ENCODE results near the gene OSBPL3.

The OSBPL3 gene

DNA sequence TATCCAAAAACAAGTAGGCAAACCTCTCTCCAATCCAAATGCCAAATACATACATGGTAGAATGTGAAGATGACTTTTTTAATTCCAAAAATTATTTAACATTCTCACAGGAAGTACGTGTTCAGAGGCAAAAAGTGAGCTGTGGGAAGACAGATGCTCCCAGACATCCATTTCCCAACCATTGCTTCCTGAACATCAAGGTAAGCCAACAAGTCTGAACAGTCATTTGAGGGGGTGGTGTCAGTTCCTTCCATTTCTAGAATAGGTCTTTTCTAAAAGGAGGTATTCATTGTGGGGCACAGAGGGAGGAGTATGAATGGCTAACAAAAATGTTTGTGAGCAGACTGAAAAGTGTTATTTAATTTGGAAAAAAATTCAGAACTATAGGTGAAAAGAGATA lies 49.1 kb downstream of the OSBPL3 start:
- in situ Hi-C loops (cut with MboI; ENCODE audit: low pct_unique_long_range_greater_than_20kb, low sequenced_read_pairs): no loop called here
- DNase-seq: no peak

DNA sequence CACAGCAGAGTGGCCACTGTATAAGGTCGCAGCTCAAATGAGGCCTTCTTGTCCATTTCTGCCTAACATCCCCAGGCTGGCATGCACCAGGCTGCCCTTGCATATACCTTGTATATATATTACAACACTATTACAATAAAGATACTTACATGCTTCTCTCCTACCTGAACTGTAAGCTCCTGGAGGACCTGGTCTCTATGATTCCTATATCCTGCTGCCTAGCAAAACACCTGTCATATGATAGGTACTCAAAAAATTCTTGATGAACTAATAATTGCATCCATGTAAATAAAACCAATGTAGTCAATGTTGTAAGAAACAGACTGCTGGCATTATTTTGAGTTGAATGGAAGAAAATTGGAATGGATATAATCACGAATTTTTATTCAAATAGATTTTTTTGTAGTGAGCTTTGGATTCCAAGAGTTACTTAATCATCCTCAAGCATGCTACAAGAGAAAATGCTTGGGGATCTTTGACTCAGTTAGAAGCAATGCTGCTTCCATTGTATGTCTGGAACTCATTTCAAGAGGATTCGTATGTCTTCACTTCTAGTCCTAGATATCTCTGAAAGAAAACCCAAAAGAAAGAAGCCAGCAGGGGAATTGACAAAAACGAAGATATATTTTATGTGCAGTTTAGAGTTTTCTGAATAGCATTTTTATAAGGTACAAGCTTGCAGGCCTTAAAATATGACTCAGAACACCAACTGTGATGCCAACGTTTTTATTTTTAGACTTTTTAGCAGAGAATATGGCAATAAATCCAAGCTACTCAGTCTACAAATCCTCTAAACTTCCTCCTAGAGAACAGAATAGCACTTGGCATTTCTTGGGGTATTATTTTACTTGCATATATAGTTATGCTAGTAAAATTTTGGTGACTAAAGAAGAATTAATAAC lies 53.1 kb downstream of the OSBPL3 start:
- in situ Hi-C loops (cut with MboI; ENCODE audit: low pct_unique_long_range_greater_than_20kb, low sequenced_read_pairs): no loop called here
- no peak for DNase-seq

DNA sequence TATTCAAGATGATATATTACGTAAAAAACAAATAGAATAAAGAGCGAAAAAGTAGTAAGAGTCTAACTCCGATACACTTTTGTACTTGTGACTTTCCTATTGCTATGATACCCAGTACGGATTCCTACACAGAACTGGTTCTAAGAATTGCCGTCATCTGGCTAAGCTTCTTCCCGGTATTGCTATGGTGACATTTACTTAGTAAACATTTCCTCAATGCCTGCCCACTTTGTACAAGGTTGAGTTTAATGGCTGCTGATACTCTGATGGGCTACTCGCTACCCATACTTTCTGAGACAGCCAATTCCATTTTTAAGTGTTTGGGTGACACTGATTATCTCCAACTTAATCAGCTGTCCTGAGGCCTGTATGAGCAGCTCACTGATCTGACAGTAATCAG lies 55.6 kb downstream of the OSBPL3 start:
- DNase-seq: peak; percentile 47
- in situ Hi-C loops (cut with MboI; ENCODE audit: low pct_unique_long_range_greater_than_20kb, low sequenced_read_pairs): no loop called here

DNA sequence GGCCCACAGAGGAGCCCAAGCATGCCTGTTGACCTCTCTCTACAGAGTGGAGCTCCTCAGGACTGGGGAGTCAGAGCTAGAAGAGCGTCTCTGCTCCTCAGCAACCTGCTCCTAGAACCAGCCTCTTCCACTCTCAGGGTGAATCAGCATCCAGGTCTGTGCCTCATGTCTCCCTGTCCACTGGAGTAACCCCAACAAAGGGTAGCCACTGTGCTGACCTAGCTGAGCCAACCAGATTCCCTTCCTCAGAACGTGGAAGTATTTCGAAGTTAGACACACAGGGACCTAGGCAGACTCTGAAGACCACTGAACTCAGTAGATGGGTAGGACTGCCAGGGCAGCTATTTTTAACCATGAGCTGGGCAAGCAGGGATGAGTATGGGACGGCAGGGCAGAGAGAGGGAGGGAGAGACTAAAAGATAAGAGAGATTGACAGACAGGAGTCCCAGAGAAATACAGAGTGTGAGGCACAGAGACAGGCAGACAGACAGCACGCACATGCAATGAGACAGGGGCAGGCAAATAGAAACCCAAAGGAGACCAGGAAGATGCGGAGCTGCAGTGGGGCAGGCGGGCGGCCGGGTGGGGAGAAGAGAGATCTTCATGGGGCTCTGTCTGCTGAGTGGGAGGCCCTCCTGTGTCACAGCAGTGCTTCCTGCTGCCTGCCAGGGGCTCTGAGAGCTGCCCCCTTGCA lies 56.7 kb downstream of the OSBPL3 start:
- peak; percentile 42 for DNase-seq
- in situ Hi-C loops (cut with MboI; ENCODE audit: low pct_unique_long_range_greater_than_20kb, low sequenced_read_pairs): no loop called here

DNA sequence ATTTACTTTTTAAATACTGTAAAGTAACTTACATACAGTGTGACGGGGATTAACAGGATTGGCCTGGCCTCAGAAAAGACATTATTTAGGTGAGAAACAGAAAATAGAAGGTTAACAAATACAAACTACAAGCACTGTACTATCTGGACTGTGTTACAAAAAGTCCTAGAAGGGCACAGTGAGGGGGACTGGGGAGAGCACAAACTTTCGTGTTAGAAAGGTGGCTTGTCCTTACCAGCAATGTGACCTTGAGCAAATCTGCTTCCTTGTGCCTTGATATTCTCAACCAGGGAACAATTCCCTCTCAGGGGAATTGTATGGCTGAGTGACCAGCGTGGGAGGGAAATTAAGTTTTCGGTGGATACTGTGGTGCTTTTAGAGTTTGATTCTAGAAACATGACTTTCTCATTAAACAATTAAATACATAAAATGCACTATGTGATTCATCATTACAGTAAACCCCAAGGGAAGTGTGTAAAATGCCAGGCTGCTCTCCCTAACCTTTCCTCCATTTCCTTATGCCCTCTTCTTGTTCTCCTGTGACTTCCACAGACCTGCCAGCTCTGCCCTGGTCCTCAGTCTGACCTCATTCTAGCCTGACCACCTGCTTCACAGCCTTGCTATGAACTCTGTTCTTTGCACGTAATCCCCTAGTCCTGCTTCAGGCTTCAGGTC lies 57.7 kb downstream of the OSBPL3 start:
- in situ Hi-C loops (cut with MboI; ENCODE audit: low pct_unique_long_range_greater_than_20kb, low sequenced_read_pairs): no loop called here
- no peak for DNase-seq

DNA sequence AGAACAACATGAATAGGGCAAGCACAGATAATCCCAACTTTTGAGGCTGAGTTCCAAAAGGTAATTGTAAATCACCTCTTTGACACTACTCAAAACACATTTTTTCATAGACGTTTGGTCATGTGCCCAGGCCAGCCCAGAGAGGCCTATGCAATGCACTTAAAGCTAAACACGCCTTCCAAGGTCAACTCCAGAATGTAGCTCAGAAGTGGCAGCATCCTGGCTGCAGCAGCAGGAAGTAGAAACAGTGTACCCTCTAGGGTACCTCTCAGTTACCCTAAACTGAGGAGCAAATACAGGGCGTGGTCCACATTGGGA lies 58.7 kb downstream of the OSBPL3 start:
- no peak for DNase-seq
- in situ Hi-C loops (cut with MboI; ENCODE audit: low pct_unique_long_range_greater_than_20kb, low sequenced_read_pairs): no loop called here

DNA sequence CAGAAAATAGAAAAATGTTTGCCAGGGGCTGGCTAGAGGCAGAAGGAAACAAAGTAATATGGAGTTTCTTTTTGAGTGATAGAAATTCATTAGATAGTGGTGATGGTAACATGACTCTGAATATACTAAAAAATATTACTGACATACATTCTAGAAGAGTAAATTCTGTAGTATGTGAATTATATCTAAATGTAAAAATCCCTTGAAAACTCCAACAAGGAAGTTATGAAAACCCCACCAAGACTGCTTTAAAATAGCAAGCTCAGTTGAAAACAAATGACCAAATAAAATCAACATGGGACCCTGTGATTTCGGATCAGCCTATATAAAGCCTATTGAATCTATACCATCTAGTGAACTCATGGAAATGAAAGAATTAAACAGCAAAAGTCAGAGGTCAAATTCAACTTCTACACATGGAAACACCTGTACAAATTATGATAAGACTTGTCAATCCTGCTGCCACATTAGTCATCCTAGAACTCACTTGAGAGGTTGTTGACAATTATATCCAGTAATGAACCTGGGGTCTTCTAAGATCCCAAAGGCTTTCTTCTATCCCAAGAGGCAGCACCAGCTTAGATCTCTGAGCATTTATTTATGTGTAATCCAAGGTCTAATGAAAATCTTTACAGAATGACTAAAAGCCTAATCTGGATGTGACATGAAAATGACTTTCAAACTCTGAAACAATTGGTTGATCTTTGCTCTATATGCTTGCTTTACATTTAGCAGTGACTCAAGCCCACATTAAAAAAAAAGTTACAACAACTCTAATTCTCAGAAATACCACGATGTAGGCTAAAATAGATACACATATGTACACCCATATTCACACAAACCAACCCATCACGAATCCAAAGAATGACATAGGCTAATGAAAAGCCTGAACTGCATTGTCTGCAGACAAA lies 59.3 kb downstream of the OSBPL3 start:
- in situ Hi-C loops (cut with MboI; ENCODE audit: low pct_unique_long_range_greater_than_20kb, low sequenced_read_pairs): no loop called here
- DNase-seq: peak; percentile 37

DNA sequence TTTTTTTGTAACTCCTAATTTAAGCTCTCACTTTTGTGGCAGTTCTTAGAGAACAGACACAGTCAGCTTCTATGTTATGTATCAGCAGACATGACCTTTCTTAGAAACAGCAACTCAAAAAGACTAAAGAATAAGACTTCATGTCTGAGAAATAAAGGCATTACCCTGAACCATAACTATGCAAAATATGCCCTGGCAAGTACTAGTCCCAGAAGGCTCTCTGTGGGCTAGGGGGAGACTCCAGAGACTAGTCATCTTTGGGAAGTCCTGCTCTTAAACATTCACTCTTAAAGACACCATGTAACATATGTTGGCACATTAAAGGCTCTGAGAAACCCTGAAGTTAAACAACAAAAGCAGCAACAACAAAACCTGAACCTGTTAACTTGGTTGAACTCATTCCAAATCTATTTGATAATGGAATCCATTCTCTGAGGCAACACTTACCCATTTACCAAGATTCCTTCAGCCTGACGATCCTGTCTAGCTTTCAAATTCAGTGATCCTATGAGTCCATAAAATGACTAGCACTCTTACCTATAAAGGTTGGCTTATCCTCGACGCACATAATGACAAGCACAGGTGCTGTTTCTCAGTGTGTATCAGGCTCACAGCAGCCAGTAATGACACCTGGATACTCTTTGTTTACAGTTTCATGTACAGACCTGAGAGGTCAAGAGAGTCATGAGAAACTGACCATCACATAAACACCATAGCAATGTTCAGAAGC lies 62.3 kb downstream of the OSBPL3 start:
- in situ Hi-C loops (cut with MboI; ENCODE audit: low pct_unique_long_range_greater_than_20kb, low sequenced_read_pairs): no loop called here
- DNase-seq: no peak

DNA sequence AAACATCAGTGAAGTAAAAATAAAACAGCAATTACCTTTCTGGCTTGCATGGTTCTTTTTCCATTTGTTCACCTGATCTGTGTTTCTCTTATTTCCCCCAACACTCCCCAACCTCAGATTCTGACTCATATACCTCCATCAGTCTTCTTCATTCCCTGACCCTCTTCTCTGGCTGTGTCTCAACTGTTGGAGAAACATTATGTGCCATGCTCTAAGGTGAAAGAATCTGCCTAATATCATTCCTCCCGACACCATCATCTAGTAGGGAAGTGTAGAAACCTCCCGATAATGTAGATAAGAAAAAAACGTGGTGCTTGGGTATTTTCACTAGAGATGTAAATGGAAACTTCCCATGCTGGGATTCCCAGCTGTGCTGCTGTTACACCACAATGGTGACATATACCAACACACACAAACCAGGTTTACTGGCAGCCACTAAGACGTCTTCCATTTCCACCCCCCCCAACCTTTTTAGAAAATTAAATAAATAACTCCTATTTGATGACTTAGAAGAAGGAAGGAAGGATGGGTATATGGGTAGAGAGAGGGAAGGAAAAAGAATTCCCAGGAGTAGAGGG lies 63.4 kb downstream of the OSBPL3 start:
- in situ Hi-C loops (cut with MboI; ENCODE audit: low pct_unique_long_range_greater_than_20kb, low sequenced_read_pairs): no loop called here
- DNase-seq: no peak

DNA sequence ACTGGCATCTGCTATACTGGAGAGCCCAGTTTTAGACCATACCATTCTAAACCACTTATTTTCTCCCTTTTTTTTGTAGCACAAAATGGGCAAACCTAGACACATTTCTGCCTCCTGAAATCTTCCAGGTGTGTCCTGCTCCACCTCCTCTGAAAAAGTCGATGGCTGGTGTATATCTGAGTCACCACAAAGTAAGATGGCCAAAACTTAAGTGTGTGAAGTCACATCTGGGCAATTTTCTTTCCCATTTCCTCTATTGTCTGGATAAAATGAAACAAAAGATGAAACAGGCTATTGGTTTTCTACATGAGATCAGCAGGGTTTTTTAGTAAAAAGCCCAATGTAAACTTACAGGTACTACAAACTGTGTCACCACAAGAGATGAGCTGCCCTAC lies 65.5 kb downstream of the OSBPL3 start:
- in situ Hi-C loops (cut with MboI; ENCODE audit: low pct_unique_long_range_greater_than_20kb, low sequenced_read_pairs): no loop called here
- no peak for DNase-seq

DNA sequence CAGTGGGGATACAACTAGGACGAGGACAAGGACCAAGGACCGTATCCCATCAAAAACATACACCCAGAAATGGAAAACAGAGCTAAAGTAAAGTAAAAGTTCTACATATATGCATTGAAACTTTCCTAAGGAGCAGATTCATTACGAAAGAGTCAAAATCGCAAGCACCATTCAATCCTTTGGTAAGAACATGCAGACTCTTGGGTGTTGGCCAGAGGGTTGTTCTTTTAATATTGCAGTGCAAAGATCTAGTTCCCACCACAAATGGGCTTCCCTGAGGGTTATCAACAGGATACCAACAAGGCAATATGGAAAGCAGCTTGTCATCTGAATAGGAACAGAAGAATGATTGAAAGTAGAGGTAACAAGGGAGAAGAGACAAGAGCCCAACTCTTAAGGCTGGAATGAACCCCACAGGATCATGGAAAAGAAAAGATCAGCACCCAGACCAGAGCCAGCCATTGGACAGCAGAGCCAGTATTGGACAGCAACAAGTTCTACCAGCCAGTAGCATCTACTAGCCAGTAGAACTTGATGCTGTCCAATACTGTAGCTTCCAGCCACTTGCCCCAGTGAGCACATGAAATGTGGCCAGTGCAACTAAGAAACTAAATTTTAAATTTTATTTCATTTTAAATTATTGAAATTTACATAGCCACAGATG lies 66.0 kb downstream of the OSBPL3 start:
- DNase-seq: no peak
- in situ Hi-C loops (cut with MboI; ENCODE audit: low pct_unique_long_range_greater_than_20kb, low sequenced_read_pairs): no loop called here

DNA sequence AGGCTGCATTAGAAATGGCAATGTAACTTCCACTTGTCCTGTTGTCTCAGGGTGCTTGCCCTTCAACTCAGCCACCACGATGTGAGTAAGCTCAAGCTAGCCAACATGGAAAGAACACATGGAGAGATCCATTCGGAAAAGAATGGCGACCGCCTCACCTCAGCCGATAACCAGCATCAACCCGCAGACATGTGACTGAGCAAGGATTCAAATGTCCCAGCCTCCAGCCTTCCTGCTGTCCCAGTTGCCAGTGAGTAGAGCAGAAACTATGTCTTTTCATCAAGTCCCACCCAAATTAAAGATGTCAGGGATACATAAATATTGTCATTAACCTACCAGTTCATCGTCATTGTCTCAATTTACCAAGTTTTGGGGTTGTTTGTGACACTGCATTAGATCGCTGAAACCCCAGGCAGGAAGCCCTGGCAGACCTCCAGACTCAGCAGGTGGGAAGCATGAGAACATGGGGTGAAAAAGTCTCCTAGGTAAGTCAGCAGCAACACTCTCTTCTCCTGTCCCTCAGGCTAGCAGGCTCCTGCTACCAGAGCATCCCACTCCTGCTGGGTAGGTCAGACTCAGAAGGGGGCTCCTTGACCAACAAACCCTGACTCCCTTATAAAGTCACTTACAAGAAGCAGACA lies 67.0 kb downstream of the OSBPL3 start:
- in situ Hi-C loops (cut with MboI; ENCODE audit: low pct_unique_long_range_greater_than_20kb, low sequenced_read_pairs): no loop called here
- DNase-seq: no peak

DNA sequence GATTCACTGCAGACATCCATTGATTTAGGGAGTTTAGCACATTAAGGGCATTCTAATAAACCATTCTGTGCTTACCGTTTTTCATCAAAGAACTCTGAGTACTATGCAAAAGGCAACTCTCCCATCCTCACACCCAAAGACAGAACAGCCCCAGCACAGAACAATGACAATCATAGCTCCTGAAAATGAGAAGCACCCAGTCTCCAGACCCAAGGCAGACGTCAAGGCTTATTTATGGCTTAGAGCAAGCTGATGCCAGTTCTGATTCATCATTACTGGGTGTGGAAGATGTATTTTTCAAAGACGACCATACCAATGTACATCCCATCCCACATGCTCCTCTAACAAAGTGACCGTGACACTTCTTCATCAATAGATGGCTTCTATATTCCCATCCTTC lies 67.6 kb downstream of the OSBPL3 start:
- in situ Hi-C loops (cut with MboI; ENCODE audit: low pct_unique_long_range_greater_than_20kb, low sequenced_read_pairs): no loop called here
- no peak for DNase-seq

DNA sequence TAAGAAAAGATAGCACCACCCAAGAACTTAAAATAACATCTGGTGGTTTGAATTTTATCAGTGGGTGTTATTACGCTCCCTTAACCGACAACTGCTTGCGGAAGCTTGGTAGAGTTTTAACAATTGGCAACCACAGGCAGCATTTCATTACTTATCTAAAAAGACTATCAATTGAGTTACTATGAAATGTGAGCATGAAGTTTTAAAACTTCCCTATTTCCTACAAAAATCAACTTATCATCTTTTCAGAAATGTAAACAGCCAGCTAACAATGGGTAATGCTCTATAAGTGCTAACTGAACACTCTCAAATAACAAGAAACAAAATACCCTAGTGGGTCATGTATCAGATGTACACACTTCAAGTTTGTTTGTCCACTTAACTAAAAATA lies 68.8 kb downstream of the OSBPL3 start:
- peak; percentile 80 for DNase-seq
- in situ Hi-C loops (cut with MboI; ENCODE audit: low pct_unique_long_range_greater_than_20kb, low sequenced_read_pairs): no loop called here

DNA sequence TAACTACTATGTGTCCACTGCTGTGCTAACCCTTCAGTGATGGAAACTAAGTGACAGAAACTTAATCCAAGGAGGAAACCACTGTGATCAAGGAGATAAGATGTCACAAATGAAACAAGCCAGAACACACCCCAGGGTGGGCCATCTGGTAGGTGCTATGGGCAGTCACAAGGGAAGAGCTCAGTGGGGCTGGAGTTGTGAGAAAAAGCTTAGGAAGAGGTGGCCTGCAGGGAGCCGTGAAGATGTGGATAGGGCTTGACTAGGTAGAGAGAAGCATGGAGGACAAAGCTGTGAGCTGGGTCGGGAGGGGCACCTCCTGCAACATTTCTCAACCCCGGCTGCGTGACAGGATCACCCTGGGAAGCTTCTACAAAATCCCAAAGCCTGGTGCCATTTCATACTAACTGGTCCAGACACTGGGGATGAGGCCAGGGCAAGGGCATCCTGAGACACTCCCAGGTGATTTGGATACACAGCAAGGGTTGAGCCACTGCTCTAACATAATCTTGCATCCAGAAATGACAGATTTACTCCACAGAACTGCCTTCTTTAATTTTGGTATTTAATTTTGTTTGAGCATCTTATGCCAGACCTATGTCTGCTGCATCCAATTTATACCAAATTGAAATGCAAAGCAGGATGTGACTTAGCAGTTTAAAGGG lies 69.3 kb downstream of the OSBPL3 start:
- peak; percentile 69 for DNase-seq
- in situ Hi-C loops (cut with MboI; ENCODE audit: low pct_unique_long_range_greater_than_20kb, low sequenced_read_pairs): no loop called here

DNA sequence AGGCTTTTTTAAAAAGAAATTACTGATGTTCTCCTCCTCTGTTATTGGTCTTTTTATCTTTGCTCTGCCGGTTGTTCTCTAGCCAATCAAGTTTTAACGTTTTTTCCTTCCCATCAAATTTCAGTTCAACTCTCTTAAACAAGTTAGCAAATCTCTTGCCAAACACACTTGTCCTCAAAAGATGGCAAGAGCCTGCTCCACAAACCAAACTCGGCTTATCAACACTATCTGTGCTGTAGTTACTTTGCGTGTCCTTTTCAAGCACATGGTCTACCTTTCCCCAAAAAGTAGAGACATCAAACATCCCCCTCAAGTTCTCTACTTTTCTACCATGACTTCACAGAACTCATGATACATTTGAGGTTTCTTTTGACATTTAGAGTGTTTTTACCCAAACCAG lies 71.3 kb downstream of the OSBPL3 start:
- in situ Hi-C loops (cut with MboI; ENCODE audit: low pct_unique_long_range_greater_than_20kb, low sequenced_read_pairs): no loop called here
- DNase-seq: no peak

DNA sequence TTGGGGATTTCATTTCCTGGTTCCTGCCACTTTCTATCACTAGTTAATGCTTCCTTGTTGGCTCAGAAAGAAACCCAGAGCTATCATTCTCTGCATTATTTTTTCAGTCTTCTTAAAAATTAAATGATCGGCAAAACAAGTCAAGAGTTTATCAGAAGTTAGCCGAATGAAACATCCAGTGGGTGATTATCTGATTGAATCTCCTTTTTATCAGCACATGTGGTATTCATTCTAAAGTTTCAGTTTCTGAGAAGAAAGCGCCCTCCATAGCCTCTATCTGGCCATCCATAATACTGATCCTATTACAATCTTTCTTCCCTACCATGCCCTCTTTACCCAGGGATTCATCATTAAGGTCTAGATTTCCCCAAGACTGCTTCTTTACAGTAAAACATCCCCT lies 71.8 kb downstream of the OSBPL3 start:
- DNase-seq: no peak
- in situ Hi-C loops (cut with MboI; ENCODE audit: low pct_unique_long_range_greater_than_20kb, low sequenced_read_pairs): no loop called here
